HUDEP-2 (cell line): Measurements from ENCODE around the gene ABCC3.

Source experiments
- DNase-seq, 76 experiments: peaks; one replicate each; lab custom pipeline; 2025; ENCODE audit not compliant: unreplicated experiment in 76 of 76; lab: John Stamatoyannopoulos, UW

Gene ABCC3

GRCh38 chr17:50682938-50683337 is 48.3 kb downstream of the ABCC3 start:
- DNase-seq, result no peak

- DNase-seq, result no peak
Observed at GRCh38 chr17:50683434-50684287, 49.0 kb downstream of the ABCC3 start.

GRCh38 chr17:50684288-50684611 is 49.6 kb downstream of the ABCC3 start:
- DNase-seq, result no peak

- no peak for DNase-seq
Observed at GRCh38 chr17:50684612-50685333, 50.1 kb downstream of the ABCC3 start.

GRCh38 chr17:50685334-50685665 is 50.6 kb downstream of the ABCC3 start:
- no peak for DNase-seq

- no peak for DNase-seq
Observed at GRCh38 chr17:50685691-50686493, 51.2 kb downstream of the ABCC3 start.

GRCh38 chr17:50686494-50687199 is 52.0 kb downstream of the ABCC3 start:
- DNase-seq, result no peak

- DNase-seq, result no peak
Observed at GRCh38 chr17:50687200-50688066, 52.8 kb downstream of the ABCC3 start.

- DNase-seq, result no peak
Observed at GRCh38 chr17:50688245-50688644, 53.6 kb downstream of the ABCC3 start.

GRCh38 chr17:50689251-50689650 is 54.6 kb downstream of the ABCC3 start:
- peak in 1 of 76 experiments; percentile 2 for DNase-seq

- DNase-seq, result no peak
Observed at GRCh38 chr17:50689956-50690886, 55.5 kb downstream of the ABCC3 start.

- no peak for DNase-seq
Observed at GRCh38 chr17:50690887-50691549, 56.3 kb downstream of the ABCC3 start.

- no peak for DNase-seq
Observed at GRCh38 chr17:50691550-50692447, 57.1 kb downstream of the ABCC3 start.

- DNase-seq, result no peak
Observed at GRCh38 chr17:50692448-50693035, 57.9 kb downstream of the ABCC3 start.

GRCh38 chr17:50693036-50693682 is 58.5 kb downstream of the ABCC3 start:
- no peak for DNase-seq

GRCh38 chr17:50696365-50696879 is 61.7 kb downstream of the ABCC3 start:
- DNase-seq, result no peak
